Amygdala (tissue), 56 donors: Measurements from ENCODE around the gene UPF1.

Experiments
- DNase-seq, 56 donors: peaks; one replicate each; lab custom pipeline; 2025; lab: John Stamatoyannopoulos, UW

UPF1 gene

DNA sequence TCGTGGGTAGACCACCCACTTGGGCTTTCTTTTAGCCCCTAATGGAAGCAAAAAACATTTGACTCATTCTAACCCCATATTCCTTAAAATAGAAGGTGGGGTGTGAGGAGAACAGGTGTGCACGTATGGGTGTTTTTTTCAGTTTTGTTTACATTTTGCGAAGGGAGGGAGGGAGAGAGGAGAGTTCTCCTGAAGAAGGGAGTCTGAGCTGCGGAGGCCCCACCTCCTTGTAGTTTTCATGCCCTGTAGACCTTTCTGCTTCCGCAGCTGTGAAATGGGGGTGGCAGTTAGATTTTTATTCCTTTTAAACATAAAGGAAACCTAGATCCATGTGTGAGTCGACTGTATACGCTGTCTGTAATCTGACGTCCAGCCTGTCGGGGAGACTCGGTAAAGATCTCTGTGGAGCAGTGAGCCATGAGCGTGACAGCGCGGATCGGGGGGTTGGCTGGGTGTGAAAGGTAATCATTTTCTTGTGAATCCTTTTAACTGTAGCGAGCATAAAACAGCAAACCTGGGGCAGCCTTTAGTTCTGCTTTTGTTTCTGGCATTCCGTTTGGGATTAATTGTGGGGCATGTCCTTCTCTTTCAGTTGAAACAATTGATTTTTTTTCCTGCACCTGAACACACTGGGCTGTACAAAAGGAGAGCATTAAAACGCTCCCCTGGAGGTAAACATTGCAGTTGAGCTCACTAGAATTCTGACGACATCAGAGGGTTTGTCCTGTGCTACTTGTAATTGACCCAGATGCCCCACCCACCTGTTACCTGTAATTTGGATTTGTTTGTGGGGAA lies 2.3 kb downstream of the UPF1 start:
- no peak for DNase-seq

DNA sequence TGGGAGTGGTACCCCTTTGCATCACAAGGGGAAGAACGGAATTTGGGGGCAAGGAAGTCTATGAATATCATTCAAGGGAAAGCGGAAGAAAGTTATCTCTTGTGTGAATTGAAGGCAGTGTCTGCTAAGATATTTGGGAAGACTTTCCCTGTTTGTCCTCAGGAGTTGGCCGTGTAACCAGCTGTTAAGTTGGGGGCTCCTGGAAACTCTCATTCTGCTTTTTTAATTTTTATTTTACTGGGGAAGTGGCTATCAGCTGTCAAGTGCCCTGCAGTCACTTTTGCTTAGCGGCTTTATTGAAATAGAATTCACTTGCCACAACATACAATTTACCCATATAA lies 2.9 kb downstream of the UPF1 start:
- DNase-seq, result no peak

DNA sequence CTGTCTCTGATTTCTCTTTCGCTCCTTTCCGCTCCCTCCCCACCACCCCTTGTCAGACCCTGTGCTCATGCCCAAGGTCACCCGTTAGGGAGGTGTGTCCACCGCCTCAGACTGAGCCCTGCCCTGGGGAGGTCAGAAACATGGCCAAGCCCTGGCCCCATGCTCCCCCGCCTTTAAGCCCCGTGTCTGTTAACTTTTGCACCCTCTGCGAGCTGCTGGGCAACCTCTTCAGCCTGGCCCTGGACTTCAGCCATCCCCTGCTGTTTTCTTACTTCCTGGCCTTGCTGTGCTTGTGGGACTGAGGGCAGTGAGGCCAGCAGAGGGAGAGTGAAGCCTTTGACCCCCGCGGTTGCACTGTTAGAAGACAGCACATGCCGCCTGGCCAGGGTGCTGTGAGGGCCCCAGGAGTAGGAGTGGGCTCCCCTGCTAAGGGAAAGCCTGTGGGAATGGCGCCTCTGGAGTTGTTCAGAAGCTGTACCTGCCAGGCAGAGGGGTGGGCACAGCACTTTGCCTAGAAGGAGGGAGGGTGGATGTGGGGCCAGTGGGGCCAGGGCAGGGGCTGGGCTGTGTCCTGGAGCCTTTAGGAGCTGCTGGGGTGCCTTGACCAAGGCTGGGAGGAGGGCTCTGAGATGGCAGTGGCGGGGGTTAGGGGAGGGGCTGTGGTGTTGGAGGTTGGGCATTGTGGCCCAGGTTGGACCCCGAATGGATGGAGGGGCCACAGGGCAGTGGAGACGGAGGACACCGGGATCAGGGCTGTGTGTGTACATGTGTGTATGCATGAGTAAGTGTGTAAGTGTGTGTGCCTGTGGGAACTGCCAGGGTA lies 7.9 kb downstream of the UPF1 start:
- no peak for DNase-seq

DNA sequence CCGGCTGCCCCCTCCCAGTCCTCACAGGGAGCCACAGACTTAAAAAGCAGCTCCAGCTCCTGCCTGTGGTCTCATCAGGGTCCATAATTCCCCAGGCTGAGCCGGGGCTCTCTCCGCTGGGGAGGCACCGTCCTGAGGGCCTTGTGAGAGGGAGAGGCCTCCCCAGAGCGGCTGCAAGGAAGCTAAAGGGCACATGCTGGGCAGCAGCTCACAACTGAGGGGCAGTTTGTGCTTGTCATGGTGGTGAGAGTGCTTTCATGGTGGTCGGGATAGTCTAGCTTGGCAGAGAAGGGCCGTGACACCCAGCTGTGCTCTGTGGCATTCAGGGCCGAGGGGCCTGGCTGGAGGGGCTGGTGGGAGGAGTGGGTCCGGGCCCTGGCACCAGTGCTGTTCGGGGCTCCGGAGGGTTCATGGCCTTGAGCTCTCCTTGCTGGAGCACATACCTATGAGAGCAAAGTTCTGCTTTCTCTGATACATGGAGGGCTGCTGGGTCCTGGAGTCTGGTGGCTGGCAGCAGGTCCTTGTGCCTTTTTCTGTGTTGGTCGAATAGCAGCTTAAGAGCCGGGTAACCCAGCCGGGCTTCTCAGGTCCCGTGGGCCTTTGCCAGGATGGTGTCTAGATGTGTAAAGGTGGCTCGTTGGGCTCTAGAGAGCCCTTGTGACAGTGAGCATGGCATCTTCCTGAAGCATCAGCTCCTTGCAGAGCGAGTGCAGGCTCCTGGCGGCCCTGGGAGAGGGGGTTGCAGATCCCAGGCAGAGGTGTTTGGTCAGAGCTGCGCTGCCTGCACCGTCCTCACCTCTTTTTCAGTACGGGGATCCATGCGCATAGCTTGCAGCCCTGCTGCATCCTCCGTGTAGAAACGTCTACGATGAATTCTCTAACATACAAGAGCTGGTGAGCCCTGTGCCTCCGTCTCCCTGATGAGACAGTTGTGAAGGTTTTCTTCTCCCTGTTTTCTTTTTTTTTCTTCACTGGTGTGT lies 8.8 kb downstream of the UPF1 start:
- DNase-seq, result no peak

DNA sequence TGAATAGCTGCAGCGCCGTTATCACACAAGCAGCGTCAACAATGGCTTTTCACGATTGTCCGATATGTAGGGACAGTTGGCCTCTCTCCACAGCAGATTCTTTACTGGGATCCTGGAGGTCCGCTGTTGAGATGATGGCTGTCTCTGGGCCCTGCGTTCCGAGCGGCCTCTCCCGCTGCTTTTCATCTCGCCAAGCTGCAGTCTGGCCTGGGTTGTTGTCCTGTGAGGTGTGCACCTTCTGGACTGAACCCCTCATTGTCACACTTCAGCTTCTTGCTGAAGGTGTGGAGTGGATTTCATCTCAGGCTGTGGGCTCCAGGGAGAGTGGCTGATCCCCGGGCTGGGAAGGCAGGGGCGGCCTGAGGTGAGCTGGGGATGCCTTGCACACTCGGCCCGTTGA lies 9.6 kb downstream of the UPF1 start:
- DNase-seq, result no peak

DNA sequence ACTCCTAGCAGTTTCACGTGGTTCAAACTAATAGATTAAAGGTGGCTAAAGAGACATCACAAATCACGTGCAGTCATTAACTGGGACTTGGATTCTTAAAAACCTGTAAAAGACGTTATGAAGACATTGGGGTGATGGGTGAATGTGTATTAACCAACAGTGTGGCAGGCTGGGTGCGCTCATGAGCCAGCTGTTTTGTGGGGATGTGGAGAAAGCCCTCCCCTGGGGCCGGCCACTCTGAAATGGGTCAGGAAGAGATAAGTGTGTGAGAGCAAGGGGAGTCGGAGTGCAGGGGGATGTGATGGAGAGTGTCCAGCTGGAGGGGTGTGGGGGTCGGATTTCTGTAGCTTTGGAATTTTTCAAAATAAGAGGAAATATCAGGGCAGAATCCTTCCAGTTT lies 10.4 kb downstream of the UPF1 start:
- no peak for DNase-seq

DNA sequence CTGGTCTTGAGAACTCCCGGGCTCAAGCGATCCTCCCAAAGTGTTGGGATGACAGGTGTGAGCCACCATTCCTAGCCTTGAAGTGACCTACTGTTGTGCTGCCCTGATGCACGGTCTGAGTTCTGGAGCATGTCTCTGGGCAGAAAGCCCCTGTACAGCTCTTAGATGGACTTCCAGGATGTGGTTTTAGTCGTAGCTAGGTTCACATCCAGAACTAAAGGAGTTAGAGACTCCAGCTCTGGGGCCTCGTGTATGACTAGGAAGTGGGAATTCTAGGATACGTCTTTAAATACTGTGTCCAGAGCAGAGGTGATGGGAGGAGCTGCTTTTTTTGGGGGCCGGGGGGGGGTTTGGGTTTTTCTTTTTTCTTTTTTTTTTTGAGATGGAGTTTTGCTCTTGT lies 12.2 kb downstream of the UPF1 start:
- DNase-seq, result no peak

DNA sequence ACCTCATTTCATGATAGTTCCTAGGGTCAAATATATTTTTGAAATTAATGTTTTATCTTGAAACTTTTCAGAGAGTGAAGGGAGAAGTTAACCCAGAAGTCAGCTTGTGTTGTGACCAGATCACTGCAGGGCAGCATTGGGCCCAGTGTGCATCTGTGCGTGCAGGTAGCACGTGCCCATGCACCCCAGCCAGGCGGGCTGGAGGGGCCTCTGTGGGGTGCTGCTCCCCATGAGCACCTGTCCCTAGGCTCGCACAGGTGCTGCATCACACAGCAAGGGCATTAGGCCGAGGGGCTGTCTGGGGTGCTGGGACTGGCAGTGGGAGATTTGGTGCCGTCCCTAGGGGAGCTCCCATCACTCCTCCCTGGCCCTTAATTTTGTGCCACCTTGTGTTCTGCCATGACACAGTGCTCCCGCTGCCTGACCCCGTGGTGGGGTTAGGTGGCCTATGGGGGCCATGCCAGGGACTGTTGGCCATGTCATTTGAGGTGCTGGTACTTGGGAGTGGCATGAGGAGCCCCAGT lies 13.1 kb downstream of the UPF1 start:
- no peak for DNase-seq

DNA sequence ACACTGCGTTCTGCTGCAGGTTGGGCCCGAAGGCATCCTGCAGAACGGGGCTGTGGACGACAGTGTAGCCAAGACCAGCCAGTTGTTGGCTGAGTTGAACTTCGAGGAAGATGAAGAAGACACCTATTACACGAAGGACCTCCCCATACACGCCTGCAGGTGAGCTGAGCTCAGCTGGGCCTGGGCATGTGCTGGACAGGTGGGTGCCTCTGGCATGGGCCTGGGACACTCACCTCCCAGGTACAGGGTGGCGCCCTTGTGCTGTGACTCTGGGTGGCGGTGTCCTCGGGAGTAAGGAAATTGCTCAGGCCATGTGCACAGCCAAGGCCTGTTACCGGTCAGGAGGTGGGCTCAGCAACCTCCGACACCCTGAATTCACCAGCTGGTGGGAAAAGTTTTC lies 14.2 kb downstream of the UPF1 start:
- no peak for DNase-seq

DNA sequence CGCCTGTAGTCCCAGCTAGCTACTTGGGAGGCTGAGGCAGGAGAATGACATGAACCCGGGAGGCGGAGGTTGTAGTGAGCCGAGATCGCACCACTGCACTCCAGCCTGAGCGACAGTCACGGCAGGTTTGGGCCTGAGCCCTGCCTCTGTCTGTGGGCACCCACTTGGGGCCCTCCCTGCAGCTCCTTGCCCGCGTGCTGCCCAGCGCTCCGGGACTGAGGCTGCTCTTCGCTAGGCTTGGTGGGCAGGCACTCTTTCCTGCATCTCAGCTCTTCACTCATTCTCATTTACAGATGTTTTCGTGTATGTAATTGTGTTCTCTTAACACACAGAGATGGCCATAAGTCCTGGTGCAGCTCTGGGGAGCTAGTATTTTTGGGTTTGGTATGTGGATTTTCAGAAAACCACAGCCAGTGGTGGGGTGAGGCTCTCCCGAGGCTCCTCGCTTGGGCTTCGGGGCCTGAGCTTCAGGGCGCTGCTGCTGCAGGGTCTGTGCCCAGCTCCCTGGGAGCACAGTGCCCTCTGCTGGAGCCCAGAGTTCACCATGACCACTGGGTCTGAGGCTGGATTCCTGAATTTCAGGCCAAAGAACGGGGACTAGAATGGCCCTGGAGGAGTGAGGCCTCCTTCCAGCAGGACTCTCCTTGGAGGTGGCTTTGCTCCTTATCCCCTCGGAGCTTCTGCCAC lies 15.2 kb downstream of the UPF1 start:
- peak in 53 of 56 donors; percentile 17 to 85 (median 53) for DNase-seq

DNA sequence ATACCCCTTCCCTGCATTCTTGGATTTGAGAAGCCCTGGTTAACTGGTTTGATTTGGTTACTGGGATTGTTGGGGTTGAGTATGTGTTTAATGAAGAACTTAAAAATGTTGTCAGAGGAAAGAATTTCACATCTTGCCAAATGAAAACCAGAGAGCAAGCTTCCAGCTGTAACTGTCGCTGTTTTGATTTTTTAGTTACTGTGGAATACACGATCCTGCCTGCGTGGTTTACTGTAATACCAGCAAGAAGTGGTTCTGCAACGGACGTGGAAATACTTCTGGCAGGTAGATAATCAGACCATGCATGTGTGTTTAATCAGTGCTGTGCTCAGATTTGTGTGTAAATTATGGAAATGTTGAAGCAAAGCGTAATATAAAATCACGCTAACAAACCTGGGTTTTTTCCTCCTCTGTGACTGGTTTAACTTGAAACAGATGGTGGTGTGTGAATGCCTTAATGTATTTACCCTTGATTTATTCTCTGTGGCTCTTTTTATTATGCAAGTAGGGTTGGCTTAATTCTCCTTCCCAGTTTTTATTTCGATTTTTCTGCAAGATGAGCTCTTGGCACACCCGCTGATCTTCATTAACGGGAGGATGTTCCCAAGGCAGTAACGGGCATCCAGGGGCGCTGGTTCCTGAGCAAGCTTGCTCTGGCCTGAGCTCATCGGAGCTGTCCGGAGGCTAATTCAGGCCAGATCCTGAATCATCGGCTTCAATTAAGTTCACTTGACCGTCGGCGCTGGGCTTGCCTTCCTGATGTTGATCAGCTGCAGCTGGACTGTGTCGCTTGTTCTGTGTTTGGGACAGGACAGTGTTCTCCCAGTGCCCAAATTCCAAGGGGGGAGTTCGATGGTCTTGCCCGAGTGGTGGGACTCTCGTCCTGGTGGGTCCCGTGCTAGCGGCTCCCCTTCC lies 16.0 kb downstream of the UPF1 start:
- DNase-seq, result no peak

DNA sequence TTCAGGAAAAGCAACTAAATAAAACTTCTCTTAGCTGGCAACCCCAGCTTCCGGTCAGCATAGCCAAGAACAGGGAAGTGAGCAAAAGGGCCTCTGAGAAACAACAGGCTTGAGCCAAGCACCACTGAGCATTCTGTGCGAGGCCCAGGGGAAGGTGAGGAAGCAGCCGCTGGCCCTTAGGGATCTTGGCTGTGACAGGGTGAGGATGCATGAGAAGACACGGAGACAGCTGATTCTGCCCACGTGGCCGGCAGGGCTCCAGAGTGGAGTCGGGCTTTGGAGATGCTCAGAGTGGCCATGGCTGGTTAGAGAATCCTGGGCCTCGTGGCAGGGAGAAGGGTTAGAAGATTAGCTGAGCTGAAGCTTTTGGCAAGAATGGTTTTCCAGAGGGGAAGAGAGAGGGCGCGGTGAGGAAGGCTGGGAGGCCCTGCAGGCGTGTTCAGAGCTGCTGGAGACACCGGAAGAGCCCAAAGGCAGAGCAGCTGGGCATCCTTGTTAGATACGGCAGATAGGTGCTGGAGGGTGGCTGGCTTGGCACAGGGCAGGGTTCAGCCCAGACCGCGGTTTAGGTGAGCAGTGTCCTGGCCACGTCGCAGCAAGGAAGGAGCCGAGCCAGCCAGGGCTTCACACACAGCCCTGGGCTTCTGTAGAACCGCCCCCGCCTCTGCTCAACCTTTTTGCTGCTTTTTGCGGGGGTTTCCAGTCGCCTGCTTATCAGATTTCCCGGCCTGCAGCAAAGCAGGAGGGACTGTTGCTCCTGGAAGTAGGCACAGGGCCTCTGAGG lies 17.3 kb downstream of the UPF1 start:
- peak in 43 of 56 donors; percentile 14 to 76 (median 47) for DNase-seq

DNA sequence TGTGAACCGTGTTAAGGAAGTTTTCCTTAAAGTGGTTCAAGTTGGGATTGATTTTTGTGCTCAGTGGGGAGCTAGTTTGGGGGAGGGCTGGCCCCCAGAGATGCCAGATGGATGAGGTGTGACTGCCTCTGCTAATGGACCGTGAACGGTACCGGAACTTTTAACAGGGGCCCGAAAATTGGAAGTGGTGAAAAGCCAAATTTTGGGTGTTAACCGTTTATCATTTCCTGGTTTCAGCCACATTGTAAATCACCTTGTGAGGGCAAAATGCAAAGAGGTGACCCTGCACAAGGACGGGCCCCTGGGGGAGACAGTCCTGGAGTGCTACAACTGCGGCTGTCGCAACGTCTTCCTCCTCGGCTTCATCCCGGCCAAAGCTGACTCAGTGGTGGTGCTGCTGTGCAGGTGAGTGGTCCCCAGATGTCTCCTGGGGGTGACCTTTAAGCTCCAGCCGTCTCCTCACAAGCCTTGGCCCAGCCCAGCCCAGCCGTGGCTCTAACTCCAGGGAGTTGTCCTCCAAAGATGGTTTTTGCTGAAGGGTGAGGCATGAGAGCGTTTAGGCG lies 18.2 kb downstream of the UPF1 start:
- no peak for DNase-seq

DNA sequence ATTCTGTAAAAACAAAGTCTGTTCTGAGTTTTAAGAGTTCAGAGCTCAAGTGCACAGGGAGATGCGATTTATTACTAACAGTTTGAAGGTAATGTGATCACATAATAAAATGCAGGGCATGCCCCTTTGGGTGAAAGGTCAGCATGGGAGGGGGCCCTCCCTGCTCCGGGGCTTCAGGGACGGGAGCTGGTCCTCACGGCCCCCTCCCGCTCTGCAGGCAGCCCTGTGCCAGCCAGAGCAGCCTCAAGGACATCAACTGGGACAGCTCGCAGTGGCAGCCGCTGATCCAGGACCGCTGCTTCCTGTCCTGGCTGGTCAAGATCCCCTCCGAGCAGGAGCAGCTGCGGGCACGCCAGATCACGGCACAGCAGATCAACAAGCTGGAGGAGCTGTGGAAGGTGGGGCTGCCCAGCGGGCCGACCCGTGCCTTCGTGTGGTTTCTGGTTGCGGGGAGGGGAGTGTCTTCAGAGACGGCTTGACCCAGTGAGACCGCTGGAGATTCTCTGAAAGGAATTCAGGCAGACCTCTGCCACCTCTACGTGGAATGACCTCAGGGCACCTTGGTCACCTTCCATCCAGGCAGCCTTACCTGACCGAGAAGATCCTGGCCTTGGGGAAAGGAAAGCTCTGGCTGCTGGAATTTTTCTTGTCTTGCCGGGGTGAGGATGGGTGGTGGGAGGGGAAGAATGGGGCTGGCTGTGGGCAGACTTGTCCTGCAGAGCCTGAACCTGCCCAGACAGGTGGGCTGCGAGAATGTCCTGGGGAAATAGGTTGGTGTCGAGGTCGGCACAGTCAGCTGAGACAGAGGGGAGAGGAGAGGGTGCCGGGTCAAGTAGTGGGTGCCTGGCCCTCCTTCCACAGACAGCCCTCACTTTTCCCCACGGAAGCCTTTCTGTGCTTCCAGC lies 19.0 kb downstream of the UPF1 start:
- DNase-seq, result no peak

DNA sequence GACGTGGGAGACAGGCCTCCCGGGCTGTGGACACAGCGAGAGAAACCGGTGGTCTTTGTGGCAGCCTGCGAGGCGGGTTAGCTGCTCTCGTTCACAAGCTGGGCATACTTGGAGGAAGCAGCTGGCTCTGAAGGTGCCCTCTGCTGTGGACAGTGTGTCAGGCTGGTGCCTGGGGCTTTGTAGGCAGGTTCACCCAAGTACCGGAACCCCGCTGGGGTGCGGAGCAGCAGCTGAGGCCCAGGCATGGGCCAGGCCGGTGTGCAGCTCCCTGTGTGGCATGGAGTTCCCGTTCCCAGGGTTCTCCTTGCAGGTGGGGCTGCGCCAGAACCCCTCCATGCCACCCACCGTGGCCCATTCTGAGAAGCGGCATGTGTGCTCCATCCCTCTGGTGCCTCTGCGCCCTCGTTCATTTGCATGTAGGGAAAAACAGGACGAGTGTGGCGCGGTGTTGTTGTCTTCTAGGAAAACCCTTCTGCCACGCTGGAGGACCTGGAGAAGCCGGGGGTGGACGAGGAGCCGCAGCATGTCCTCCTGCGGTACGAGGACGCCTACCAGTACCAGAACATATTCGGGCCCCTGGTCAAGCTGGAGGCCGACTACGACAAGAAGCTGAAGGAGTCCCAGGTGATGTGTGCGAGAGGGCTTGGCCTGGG lies 20.0 kb downstream of the UPF1 start:
- no peak for DNase-seq

DNA sequence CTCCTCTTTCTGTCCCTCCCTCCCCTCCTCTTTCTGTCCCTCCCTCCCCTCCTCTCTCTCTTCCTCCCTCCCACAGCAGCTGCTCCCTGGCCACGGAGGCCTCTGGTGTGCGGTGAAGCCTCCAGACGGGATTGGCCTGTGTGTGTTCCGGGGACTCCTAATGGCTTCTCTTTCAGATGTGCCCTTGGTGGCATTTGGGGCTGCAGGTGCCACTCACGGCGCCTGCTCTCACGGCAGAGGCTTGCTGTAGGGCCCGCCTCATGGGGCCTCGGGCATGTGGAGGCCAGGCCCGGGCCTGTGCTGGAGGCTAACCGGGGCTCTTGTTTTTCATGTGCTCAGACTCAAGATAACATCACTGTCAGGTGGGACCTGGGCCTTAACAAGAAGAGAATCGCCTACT lies 20.9 kb downstream of the UPF1 start:
- no peak for DNase-seq
